Measurements from ENCODE around the gene TAF4.

GRCh38 chr20:61929971-61930666, 135.6 kb downstream of the TAF4 start:
- TF ChIP-seq CTCF (IDR thresholded peaks at IDR 0.05) (no peak), POLR2AphosphoS5 (IDR thresholded peaks at IDR 0.05; ENCODE audit: low read depth, low read length) (no peak)

All from Panc1 (cell line).